Neural cell (in vitro differentiated cells): ENCODE measurements around the gene THADA. TPM values are rescaled to one million over a fixed set of nuclear protein-coding genes. Genes with fewer than 3 reads are reported as not detected.
"Not testable (repeated sequence)": the region's sequence is repeated elsewhere in the genome, so short reads cannot be mapped to it uniquely, and the experiment has no call there.

Source experiments
- H2AFZ ChIP-seq: fragments of 200-600, 300-800 bp; sonication (generic), shearing (Covaris generic); 2 replicates; pipeline ENCODE4 v1.6.0; 2014; ENCODE audit warnings: low read depth, mild to moderate bottlenecking, antibody characterized with exemption, low read length, moderate library complexity
- H3F3A ChIP-seq: fragments of 200-600 bp; shearing (Covaris generic); 2 replicates; pipeline ENCODE4 v1.6.1; 2016; ENCODE audit warnings: mild to moderate bottlenecking, moderate library complexity, mixed read lengths, antibody characterized with exemption, low read length; ENCODE audit not compliant: insufficient read depth, poor library complexity, severe bottlenecking
- H3K27ac ChIP-seq: fragments of 200-600, 300-800 bp; sonication (generic), shearing (Covaris generic); 2 replicates; pipeline ENCODE4 v1.5.1; 2014; ENCODE audit warnings: mild to moderate bottlenecking, low read length, moderate library complexity
- H3K27me3 ChIP-seq: fragments of 300-800, 200-600 bp; sonication (generic), shearing (Covaris generic); 2 replicates; pipeline ENCODE4 v1.6.0; 2014; ENCODE audit warnings: mild to moderate bottlenecking, low read depth, low read length, moderate library complexity; ENCODE audit not compliant: insufficient read depth
- H3K36me3 ChIP-seq: fragments of 300-800, 200-600 bp; sonication (generic), shearing (Covaris generic); 2 replicates; pipeline ENCODE4 v1.5.1; 2014; ENCODE audit warnings: mild to moderate bottlenecking, antibody characterized with exemption, low read length, moderate library complexity; ENCODE audit not compliant: insufficient read depth
- H3K4me2 ChIP-seq: fragments of 300-800, 200-600 bp; sonication (generic), shearing (Covaris generic); 2 replicates; pipeline ENCODE4 v1.6.0; 2014; ENCODE audit warnings: mild to moderate bottlenecking, low read length
- H3K4me3 ChIP-seq: fragments of 300-800, 200-600 bp; sonication (generic), shearing (Covaris generic); 2 replicates; pipeline ENCODE4 v1.5.1; 2014; ENCODE audit warnings: mild to moderate bottlenecking, low read length, moderate library complexity
- H3K79me2 ChIP-seq: fragments of 200-600 bp; shearing (Covaris generic); replicated peaks from 2 replicates; pipeline ENCODE4 v1.6.0; 2014; ENCODE audit warnings: mild to moderate bottlenecking, low read length, moderate library complexity; ENCODE audit not compliant: insufficient read depth
- H3K9ac ChIP-seq: fragments of 300-800, 200-600 bp; sonication (generic), shearing (Covaris generic); 2 replicates; pipeline ENCODE4 v1.6.1; 2016; ENCODE audit warnings: mild to moderate bottlenecking, low read length, mixed read lengths
- H3K9me2 ChIP-seq: fragments of 200-600 bp; shearing (Covaris generic); 2 replicates; pipeline ENCODE4 v1.6.1; 2016; ENCODE audit warnings: mild to moderate bottlenecking, low read length, mixed read lengths; ENCODE audit not compliant: insufficient read depth
- H3K9me3 ChIP-seq: fragments of 200-600, 300-800 bp; sonication (generic), shearing (Covaris generic); 2 replicates; pipeline ENCODE4 v1.6.1; 2016; ENCODE audit warnings: mild to moderate bottlenecking, mixed run types, low read length, moderate library complexity, mixed read lengths
- H4K20me1 ChIP-seq: fragments of 200-600 bp; shearing (Covaris generic); 2 replicates; pipeline ENCODE4 v1.6.1; 2016; ENCODE audit warnings: mild to moderate bottlenecking, mixed run types; ENCODE audit not compliant: insufficient read depth
- CTCF ChIP-seq: fragments of 450-650 bp; IDR thresholded peaks from 2 replicates; pipeline ENCODE4 v1.5.1; 2014; ENCODE audit warnings: antibody characterized with exemption, mild to moderate bottlenecking, moderate library complexity; ENCODE audit not compliant: poor library complexity, severe bottlenecking
- EP300 ChIP-seq: fragments of 450-650 bp; conservative IDR thresholded peaks from 2 replicates; pipeline ENCODE4 v1.6.1; 2014; ENCODE audit warnings: antibody characterized with exemption, mild to moderate bottlenecking, moderate library complexity; ENCODE audit not compliant: poor library complexity, severe bottlenecking
- EZH2 ChIP-seq: fragments of 200-600, 300-800 bp; shearing (Covaris generic), sonication (generic); IDR thresholded peaks from 2 replicates; pipeline ENCODE4 v1.6.1; 2014; ENCODE audit warnings: antibody characterized with exemption, low read length, borderline replicate concordance, mild to moderate bottlenecking; ENCODE audit not compliant: insufficient read depth, poor library complexity, severe bottlenecking
- MXI1 ChIP-seq: fragments of 450-650 bp; conservative IDR thresholded peaks from 2 replicates; pipeline ENCODE4 v1.6.1; 2014; ENCODE audit warnings: antibody characterized with exemption, mild to moderate bottlenecking; ENCODE audit not compliant: poor library complexity, severe bottlenecking
- POLR2AphosphoS5 ChIP-seq: IDR thresholded peaks from 2 replicates; pipeline ENCODE4 v1.6.1; 2012
- RAD21 ChIP-seq: fragments of 450-650 bp; conservative IDR thresholded peaks from 2 replicates; pipeline ENCODE4 v1.6.1; 2014; ENCODE audit warnings: antibody characterized with exemption, mild to moderate bottlenecking, moderate library complexity
- REST ChIP-seq: IDR thresholded peaks from 2 replicates; pipeline ENCODE4 v1.6.1; 2012; ENCODE audit warnings: borderline replicate concordance
- SMC3 ChIP-seq: fragments of 450-650 bp; conservative IDR thresholded peaks from 2 replicates; pipeline ENCODE4 v1.6.1; 2014; ENCODE audit warnings: antibody characterized with exemption, mild to moderate bottlenecking, moderate library complexity; ENCODE audit not compliant: poor library complexity
- TAF1 ChIP-seq: IDR thresholded peaks from 2 replicates; pipeline ENCODE4 v1.6.1; 2012; ENCODE audit warnings: low read depth
- polyA plus RNA-seq: library from polyadenylated mRNA; depleted of rRNA; stranded (reverse); fragments of >200 nt; gene quantifications from 2 replicates; pipeline ENCODE4 v1.2.3, GENCODE V29; 2014

The THADA gene
- polyA plus RNA-seq, 1 donor from 2014 or later = 8.5 TPM

- Histone ChIP-seq H3K27me3 (peaks cover 22% of the 10 kb centered on the region), H3K9me2 (no peaks in the 10 kb centered on the region)
Observed at GRCh38 chr2:43636621-43637020, 40.8 kb upstream of the THADA start.

GRCh38 chr2:43636153-43636552 lies 40.3 kb upstream of the THADA start:
- H2AFZ ChIP-seq, H3K4me2 ChIP-seq, H3K27ac ChIP-seq, H3K9ac ChIP-seq, H3K79me2 ChIP-seq, H3K4me3 ChIP-seq, H3K9me2 ChIP-seq, H3F3A ChIP-seq, H4K20me1 ChIP-seq, H3K9me3 ChIP-seq, H3K36me3 ChIP-seq: not testable (repeated sequence)
- H3K27me3 ChIP-seq = peaks cover 22% of the 10 kb centered on the region

More at GRCh38 chr2:43636621-43637020, 40.8 kb upstream of the THADA start:
- Histone ChIP-seq H3K36me3 (no peaks in the 10 kb centered on the region), H3K27ac (no peak overlapping the region), H3K79me2 (no peaks in the 10 kb centered on the region), H2AFZ (no peak overlapping the region), H3K9ac (no peak overlapping the region), H3K9me3 (no peaks in the 10 kb centered on the region), H3K4me3 (peak overlapping the region; percentile 83), H3F3A (no peaks in the 10 kb centered on the region), H3K4me2 (no peak overlapping the region), H4K20me1 (no peaks in the 10 kb centered on the region)
- TF ChIP-seq SMC3 = no peak
- no peak for TF ChIP-seq RAD21
- no peak for TF ChIP-seq EZH2
- no peak for TF ChIP-seq TAF1
- no peak for TF ChIP-seq CTCF
- TF ChIP-seq POLR2AphosphoS5 = no peak
- TF ChIP-seq EP300 = no peak
- TF ChIP-seq REST = no peak
- no peak for TF ChIP-seq MXI1
